ENCODE measurements around the gene IGHMBP2.

IGHMBP2 gene

GRCh38 chr11:68925611-68926010 lies 21.9 kb downstream of the IGHMBP2 start:
- in situ Hi-C loops (cut with MboI; ENCODE audit: low sequenced_read_pairs): no loop called here

- in situ Hi-C loops (cut with MboI; ENCODE audit: low sequenced_read_pairs): no loop called here
Observed at GRCh38 chr11:68927280-68928135, 23.8 kb downstream of the IGHMBP2 start.

- in situ Hi-C loops (cut with MboI; ENCODE audit: low sequenced_read_pairs): no loop called here
Observed at GRCh38 chr11:68928136-68928880, 24.6 kb downstream of the IGHMBP2 start.

GRCh38 chr11:68929135-68929534 lies 25.4 kb downstream of the IGHMBP2 start:
- in situ Hi-C loops (cut with MboI; ENCODE audit: low sequenced_read_pairs): no loop called here

GRCh38 chr11:68929706-68930570 lies 26.2 kb downstream of the IGHMBP2 start:
- in situ Hi-C loops (cut with MboI; ENCODE audit: low sequenced_read_pairs): no loop called here

GRCh38 chr11:68930991-68931855 lies 27.5 kb downstream of the IGHMBP2 start:
- in situ Hi-C loops (cut with MboI; ENCODE audit: low sequenced_read_pairs): no loop called here

- in situ Hi-C loops (cut with MboI; ENCODE audit: low sequenced_read_pairs): no loop called here
Observed at GRCh38 chr11:68931911-68932310, 28.2 kb downstream of the IGHMBP2 start.

- in situ Hi-C loops (cut with MboI; ENCODE audit: low sequenced_read_pairs): no loop called here
Observed at GRCh38 chr11:68932358-68932757, 28.7 kb downstream of the IGHMBP2 start.

GRCh38 chr11:68932933-68933577 lies 29.4 kb downstream of the IGHMBP2 start:
- in situ Hi-C loops (cut with MboI; ENCODE audit: low sequenced_read_pairs): no loop called here

- in situ Hi-C loops (cut with MboI; ENCODE audit: low sequenced_read_pairs): no loop called here
Observed at GRCh38 chr11:68933605-68934320, 30.1 kb downstream of the IGHMBP2 start.

- in situ Hi-C loops (cut with MboI; ENCODE audit: low sequenced_read_pairs): no loop called here
Observed at GRCh38 chr11:68934321-68934645, 30.6 kb downstream of the IGHMBP2 start.

GRCh38 chr11:68934666-68935065 lies 31.0 kb downstream of the IGHMBP2 start:
- in situ Hi-C loops (cut with MboI; ENCODE audit: low sequenced_read_pairs): no loop called here

- in situ Hi-C loops (cut with MboI; ENCODE audit: low sequenced_read_pairs): no loop called here
Observed at GRCh38 chr11:68935066-68935465, 31.4 kb downstream of the IGHMBP2 start.

GRCh38 chr11:68935516-68936357 lies 32.0 kb downstream of the IGHMBP2 start:
- in situ Hi-C loops (cut with MboI; ENCODE audit: low sequenced_read_pairs): no loop called here

- in situ Hi-C loops (cut with MboI; ENCODE audit: low sequenced_read_pairs): no loop called here
Observed at GRCh38 chr11:68936358-68936636, 32.6 kb downstream of the IGHMBP2 start.

- in situ Hi-C loops (cut with MboI; ENCODE audit: low sequenced_read_pairs): no loop called here
Observed at GRCh38 chr11:68936676-68937620, 33.3 kb downstream of the IGHMBP2 start.

GRCh38 chr11:68938088-68938487 lies 34.4 kb downstream of the IGHMBP2 start:
- in situ Hi-C loops (cut with MboI; ENCODE audit: low sequenced_read_pairs): no loop called here

All from HL-60/S4 treated with retinoic acid at 250 ng/mL for 4 days and 3 days (cell line).